NCI-H146 treated with DMSO at 0.1 percent for 48 hours (cell line): Measurements from ENCODE around the gene CASP10.
A peak's percentile ranks its signal among the peaks of the same experiment; 100 is the strongest.
"Not testable (repeated sequence)": the region's sequence is repeated elsewhere in the genome, so short reads cannot be mapped to it uniquely, and the experiment has no call there.

Experiments
- DNase-seq: peaks from one replicate; lab custom pipeline; 2025; ENCODE audit not compliant: unreplicated experiment; lab: John Stamatoyannopoulos, UW

Gene CASP10

DNA sequence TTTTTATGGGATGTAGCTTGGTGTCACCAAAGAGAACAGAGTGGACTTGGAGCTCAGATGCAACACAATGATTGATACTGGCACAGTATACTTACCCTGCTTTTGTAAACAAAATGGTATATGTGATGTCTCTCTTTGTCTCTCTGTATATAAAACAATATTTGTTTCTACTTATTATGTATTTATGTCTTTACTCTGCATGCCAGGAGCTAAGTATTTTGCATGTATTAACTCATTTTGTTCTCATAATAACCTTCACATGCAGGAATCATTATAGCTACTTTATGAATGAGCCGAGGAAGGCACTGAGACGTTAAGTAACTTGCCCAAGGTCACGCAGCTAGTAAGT is 49.5 kb downstream of the CASP10 start:
- DNase-seq = no peak

DNA sequence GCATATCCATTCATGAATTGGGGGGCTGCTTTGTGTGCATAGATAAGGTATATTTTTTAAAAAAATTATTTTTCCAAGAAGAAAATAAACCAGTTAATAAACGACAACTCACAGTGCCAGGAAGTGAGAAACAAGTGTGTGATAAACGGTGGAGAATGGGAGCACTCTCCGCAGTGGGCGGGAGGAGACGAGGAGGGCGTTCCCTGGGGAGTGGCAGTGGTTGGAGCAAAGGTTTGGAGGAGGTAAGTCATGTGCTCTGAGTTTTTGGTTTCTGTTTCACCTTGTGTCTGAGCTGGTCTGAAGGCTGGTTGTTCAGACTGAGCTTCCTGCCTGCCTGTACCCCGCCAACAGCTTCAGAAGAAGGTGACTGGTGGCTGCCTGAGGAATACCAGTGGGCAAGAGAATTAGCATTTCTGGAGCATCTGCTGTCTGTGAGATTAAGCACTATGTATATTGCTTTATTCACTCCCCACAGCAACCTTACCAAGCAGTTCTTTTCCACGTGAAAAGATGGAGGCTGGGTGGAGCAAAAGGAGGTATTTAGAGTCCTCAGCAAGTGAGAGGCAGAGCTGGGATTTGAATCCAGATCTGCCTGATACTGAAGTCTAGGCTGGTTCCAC is 50.4 kb downstream of the CASP10 start:
- peak; percentile 23 for DNase-seq

DNA sequence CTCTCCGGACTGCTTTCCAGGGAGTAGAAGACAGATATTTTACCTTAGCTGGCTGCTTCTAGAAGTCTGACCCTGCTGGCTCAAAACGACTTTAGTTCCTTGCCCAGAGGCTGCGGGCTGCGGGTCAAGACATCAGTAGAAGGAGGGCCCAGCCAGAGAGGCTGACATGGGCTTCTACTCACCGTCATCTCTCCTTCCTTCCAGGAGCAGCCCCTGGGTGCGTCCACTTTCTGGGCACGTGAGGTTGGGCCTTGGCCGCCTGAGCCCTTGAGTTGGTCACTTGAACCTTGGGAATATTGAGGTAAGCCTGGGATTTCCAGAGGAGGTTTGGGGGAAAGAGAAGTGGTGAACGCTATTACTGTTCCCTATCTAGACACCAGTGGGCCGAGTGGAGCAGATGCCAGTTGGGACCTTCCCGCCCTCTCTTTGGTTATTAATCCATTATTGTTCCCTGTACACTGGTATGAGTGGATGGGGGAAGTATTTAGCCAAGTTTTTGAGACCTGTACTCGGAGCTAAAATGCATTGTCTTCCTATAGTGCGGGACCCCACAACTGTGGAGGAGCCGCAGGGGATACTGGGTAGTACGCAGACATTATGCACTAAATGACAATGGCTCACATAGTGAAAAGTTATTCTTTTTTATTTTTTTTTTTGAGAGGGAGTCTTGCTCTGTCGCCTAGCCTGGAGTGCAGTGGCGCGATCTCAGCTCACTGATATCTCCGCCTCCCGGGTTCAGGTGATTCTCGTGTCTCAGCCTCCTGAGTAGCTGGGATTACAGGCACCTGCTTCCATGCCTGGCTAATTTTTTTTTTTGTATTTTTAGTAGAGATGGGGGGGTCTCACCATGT is 51.1 kb downstream of the CASP10 start:
- no peak for DNase-seq

DNA sequence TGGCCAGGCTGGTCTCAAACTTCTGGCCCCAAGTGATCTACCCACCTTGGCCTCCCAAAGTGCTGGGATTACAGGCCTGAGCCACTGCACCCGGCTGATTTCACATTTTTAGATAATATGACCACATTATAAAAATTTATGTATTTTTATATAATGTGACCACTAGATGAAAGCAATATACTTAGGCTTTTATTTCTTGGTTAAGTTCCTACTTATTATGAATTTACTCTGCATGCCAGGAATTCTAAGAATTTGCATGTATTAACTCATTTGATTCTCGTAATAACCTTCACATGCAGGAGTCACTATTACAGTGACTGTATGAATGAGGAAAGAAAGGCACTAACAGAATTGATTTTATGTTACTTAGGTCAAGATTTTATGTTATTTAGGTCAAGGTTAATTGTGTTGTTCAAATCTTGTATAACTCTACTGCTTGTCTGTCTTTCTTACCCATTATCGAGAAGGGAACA is 51.8 kb downstream of the CASP10 start:
- DNase-seq = no peak

DNA sequence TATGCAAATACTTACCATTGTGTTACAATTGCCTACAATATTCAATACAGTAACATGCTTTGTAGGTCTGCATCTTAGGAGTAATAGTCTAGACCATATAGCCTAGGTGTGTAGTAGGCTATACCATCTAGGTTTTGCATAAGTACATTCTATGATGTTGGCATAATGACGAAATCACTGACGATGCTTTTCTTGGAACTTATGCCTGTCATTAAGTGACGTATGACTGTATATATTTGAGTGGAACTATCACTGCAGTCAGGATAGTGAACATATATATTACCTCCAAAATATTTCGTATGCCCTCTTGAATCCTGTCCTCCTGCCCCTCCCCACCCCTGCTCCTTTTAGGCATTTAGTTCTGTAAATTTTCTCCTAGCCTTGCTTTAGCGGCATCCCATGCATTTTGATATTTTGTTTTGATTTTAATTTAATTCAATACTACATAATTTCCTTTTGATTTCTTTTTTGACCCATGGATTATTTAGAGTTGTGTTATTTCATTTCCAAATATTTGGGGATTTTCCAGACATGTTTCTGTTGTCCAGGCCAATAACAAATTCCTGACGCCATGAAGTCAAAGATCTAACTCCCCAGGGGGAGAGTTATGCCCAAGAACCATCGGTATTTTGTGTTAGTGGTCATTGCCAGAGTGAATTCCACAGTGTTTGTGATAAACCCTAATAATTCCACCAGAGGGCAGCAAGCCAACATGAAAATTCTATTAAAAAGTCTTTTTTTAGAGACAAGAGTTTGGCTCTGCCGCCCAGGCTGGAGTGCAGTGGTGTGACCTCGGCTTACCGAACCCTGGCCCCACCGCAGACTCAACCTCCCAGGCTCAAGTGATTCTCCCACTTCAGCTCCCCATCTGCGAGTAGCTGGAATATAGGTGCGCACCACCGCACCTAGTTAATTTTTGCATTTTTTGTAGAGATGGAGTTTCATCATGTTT is 53.2 kb downstream of the CASP10 start:
- no peak for DNase-seq

DNA sequence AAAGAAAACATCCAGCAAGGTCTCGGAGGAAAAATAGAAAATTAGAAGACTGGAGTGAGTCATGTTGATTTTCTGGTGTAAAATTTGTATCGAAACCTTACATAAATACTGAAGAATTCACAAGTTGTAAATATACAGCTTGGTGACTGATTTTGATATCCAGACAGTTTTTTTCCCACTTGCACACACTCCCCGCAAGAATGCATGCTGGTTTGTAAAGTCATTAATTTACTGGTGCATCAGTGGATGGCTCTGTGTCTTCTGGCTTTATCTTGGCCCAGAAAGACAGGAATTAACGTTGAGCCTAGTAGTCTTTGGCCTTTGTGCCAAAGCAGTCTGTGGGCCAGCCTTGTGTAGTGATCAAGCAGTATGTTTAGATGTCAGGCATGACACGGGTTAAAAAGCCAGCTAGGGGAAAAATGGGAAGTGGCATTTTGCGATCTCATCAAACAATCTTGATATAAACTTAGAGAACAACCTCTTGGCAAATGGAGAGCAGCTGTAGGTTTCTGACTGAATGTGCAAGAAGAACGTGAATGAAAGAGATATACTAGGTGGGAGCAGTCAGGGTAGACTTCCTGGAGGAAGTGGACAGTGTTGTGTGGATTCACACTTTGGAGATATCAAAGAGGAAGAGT is 54.7 kb downstream of the CASP10 start:
- no peak for DNase-seq

DNA sequence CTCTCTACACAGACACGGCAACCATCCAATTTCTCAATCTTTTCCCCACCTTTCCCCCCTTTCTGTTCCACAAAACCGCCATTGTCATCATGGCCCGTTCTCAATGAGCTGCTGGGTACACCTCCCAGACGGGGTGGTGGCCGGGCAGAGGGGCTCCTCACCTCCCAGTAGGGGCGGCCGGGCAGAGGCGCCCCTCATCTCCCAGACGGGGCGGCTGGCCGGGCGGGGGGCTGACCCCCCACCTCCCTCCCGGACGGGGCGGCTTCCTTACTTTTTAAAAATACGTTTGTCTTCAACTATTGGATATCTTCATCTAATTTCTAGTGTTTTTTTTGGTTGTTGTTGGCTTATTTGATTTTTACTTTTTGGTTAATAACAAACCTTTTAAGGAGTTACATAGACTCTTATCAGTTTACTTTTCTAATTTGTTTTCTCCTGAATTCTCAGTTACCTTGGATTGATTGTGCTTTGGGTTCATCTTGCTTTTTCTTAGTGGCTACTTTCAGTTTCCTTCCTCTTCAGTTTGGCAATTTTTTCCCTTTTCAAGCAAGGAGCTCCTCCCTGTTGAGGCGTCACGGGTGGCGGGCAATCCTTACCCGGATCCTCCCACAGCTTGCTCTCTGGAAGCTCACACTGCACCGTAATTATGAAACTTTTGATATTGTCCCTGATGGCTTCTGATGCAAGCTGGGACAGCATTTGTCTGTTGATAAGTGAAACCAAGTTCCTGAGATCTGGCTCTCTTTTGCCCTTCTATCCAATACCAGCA is 56.4 kb downstream of the CASP10 start:
- not testable (repeated sequence) for DNase-seq

DNA sequence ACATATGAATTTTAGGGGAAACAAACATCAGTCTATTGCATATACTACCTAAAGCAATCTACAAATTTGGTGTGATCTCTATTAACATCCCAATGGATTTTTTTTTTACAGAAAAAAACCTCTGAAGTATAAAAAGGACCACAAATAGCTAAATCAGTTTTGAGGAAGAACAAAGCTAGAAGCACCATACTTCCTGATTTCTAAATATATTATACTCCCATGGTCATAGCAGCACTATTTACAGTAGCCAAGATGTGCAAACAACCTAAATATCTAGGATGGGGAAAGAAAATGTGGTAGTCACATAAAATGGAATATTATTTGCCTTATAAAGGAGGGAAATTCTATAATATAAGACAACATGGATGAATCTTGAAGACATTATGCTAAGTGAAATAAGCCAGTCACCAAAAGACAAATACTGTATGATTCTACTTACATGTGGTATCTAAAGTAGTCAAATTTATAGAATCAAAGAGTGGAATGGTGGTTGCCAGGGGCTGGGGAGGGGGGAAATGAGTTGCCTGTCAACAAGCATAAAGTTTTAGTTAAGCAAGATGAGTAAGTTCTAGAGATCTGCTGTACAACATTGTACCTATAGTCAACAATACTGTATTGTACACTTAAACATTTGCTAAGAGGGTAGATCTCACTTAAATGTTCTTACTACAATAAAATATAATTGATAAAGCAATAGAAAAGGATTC is 59.8 kb downstream of the CASP10 start:
- DNase-seq = no peak

DNA sequence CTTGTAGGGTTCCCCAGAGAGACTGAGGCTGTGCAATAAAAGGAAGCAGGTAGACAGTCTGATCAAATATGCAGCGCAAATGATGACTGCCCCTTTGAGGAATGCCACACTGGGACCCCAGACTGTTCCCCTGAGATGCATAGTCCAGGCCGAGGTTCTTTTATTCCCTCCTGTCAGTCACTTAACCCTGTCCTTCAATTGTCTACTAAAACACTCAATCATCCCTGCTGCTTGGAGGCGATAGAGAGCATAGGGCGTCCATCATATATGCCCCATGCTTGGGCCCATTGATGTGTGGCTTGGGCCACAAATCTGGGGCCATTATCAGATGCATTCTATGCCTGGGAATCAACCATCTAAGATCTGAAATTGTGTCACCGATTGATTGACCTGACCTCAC is 61.9 kb downstream of the CASP10 start:
- no peak for DNase-seq

DNA sequence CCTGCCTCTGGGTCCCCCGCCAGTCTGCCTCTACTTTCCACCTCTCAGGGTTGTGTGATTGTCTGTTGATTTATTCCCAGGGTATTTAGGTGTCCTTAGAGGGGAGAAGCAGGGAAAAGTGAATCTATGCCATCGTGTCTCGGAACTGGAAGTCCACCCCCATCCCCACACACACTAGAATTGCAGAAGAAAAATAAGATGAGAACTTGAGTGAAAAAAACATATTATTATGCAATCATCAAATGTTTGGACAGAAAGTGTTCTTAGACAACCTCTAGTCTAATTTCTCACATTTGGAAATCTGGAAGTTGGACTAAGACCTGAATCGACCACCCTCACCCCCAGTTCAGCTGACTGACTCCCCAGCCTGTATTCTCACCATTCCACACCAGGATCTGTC is 63.3 kb downstream of the CASP10 start:
- DNase-seq = no peak

DNA sequence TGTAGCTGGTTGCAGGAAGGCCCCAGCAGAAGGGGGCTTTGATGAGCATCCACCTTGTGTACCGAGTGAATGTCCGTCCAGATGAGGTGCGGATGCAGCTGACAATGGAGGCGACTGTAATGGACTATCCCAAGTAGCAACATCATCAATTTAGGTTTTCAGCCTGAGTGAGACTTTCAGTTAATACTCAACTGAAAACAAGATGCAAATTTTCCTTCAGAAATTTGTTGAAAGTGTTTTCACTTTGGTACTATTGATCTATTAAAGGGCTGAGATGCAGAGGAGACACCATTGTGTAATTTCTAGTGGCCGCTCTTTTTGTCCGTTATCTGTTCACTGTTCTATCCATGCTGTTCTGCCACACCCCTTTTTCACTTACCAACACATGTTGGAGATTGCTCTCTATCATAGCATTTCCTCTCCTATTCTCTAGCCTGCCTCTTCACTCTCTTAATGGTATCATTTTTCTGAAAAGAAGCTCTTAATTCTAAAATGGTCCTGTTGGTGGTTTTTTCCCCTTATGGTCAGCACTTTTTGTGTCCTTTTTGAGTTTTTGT is 65.4 kb downstream of the CASP10 start:
- no peak for DNase-seq

DNA sequence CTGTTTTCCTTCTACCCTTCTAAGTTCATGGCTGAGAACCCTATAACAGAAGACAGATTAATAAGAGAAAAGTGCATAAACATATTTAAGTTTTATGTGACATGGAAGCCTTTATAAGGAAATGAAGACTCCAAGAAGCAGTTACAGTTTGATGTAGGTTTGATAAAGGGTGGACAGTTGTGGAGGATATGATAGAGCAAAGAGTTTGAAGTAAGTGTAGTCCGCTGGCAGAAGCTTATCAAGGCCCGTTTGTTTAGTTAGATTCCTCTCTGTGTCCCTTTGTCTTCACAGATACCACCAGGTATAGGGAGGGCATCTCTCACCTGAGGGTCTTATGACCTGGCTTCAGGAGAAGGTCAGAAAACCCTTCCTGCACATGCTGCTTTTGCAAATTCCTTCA is 66.9 kb downstream of the CASP10 start:
- no peak for DNase-seq

DNA sequence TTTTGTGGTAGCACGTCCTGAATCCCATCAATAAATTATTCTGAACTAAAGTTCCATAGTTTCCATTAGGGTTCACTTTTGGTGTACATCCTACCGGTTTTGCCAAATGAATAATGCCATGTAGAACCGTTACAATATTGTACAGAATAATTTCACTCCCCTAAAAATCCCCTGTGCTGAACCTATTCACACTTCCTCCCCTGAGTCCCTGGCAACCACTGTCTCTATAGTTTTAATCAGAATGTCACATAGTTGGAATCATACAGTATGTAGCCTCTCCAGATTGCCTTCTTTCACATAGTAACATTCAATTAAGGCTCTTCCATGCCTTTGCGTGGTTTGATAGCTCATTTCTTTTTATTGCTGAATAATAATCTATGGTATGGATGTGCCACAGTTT is 67.8 kb downstream of the CASP10 start:
- no peak for DNase-seq

DNA sequence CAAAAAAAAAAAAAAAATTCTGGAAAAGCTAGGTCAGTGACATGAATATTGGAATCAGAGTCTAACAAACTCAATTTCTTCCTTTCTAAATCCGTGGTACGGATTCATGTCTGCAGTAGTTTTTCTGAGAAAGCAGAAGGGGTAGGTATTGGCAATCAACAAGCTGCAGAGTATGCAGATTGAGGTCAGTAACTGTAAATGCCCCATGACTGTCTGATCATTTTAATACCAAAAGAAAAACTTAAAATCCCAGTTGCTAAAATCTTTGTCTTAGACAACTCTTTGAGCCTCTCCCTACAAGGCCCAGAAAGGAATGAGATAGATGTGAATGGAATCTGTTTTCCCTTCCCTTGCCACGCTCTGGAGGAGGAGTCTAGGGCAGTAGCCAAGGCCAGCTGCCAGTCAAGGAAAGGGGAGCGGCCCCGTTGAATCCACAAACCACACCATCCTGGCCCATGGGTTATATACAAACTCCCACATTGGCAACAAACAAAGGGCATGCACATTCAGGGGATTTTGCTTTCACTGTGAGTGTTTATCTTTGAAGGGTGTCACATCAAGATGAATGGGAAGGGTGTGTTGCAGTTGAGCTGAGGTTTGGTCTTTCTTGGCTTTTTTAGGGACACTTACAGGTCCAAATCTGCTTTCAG is 71.3 kb downstream of the CASP10 start:
- DNase-seq = no peak

DNA sequence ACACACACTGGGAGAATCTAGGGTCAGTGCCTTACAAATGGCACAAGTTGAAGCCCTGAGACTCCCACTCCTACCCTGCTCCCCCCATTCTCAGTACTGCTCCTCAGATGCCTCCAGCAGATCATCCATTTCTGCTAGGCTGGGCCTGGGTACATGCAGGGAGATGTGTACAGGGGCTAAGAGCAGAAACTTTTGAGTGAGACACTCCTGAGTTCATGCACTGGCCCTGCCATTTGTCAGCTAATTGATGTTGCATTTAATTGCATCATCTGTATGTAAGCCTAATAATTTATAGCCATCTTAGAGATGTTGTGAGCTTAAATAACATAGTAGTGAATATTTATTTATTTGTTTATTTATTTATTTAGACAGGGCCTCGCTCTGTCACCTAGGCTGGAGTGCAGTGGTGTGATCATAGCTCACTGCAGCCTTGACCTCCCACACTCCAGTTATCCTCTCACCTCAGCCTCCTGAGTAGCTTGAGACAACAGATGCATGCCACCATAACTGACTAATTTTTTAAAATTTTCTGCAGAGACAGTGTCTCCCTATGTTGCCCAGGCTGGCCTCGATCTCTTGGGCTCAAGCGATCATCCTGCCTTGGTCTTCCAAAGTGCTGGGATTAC is 72.6 kb downstream of the CASP10 start:
- DNase-seq = no peak

DNA sequence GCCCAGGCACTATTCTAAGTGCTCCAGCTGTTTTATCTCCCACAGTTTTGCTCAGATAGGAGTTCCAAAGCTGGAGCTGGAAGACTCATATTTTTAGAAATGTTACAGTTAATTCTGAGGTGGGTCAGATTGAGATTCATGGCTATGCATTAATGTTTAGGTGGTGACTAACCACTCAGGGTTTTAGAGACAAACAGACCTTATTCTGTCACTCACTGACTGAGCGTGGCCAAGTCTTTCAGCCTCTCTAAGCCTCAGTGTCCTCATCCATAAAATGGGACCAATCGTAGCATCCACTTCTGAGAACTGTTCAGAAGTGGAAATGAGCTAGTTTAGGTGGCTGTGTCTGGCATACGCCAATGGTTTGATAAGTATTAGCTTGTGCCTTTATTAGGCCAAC is 73.1 kb downstream of the CASP10 start:
- no peak for DNase-seq

DNA sequence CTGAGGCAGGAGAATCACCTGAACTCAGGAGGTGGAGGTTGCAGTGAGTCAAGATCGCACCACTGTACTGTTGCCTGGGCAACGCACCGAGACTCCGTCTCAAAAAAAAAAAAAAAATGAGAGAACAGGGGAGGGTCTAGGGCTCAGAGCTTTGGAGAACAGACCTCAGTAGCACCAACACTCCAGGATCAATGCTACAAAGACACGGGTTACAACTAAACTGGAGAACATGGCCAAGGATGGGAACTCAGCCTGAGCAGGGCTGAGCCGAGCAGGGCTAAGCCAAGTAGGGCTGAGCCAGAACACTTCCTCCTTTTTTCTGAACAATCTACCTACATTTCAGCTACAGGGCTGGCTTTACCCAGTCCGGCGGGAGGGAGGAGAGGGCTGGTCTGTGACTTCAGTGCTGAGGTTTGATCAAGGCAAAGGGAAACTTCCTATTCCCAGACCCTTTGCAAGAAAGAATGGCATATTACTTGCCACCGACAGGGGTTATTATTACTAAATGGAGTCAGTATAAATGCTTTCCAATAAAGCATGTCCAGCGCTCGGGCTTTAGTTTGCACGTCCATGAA is 74.5 kb downstream of the CASP10 start:
- DNase-seq = peak; percentile 25
